GM18498 (cell line): ENCODE measurements around the gene MRGPRE.

ENCODE experiments used
- ATAC-seq: cut with Tn5 transposase; IDR thresholded peaks from one replicate; pipeline ENCODE4 v1.9.1; 2021; ENCODE audit warnings: mild to moderate bottlenecking, moderate library complexity; ENCODE audit not compliant: unreplicated experiment

MRGPRE gene

GRCh38 chr11:3197044-3197695, 35.0 kb downstream of the MRGPRE start:
- no peak for ATAC-seq

GRCh38 chr11:3196161-3197043, 35.8 kb downstream of the MRGPRE start:
- no peak for ATAC-seq

DNA sequence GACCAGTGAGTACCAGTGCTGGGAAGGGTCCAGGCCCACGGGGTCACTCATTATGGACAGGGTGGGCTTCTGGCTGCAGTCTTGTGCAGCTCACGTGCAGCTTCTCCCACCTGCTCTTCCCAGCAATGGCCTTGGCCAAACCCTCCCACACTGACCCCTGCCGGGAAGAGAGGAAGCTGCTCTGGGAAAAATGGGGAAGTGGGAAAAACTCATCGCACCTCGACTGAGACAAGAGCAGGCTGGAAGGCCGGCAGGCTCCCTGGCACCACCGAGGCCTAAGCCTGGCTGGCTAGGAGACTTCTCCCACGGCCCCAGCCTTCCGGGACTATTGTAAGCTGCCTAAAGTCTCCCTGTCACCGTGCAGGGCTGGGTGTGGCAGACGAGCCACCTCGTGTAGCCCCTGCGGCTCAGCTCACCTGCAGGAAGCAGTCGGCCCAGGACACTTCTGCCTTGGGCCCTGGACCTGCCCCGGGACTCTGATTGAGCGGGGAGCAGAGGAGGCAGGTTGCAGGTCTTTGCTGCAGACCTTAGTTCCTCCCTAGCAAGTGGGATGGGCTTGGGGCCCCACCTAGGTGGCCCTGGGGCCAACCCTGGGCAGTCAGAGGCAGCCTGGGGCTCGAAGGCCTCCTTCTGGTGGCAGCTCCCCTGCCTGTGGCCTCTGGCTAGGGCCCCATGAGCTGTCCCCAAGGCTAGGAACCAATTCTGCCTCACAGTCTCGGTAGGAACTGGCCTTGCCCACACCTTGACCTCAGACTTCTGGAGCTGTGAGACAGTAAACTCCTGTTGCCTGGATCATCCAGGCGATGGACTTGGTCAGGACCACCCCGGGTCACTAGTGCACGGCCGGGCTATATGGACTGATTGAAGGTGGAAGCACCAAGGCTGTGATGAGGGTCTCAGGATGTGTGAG, 36.7 kb downstream of the MRGPRE start:
- ATAC-seq = no peak

GRCh38 chr11:3194016-3194816, 38.0 kb downstream of the MRGPRE start:
- ATAC-seq = no peak

DNA sequence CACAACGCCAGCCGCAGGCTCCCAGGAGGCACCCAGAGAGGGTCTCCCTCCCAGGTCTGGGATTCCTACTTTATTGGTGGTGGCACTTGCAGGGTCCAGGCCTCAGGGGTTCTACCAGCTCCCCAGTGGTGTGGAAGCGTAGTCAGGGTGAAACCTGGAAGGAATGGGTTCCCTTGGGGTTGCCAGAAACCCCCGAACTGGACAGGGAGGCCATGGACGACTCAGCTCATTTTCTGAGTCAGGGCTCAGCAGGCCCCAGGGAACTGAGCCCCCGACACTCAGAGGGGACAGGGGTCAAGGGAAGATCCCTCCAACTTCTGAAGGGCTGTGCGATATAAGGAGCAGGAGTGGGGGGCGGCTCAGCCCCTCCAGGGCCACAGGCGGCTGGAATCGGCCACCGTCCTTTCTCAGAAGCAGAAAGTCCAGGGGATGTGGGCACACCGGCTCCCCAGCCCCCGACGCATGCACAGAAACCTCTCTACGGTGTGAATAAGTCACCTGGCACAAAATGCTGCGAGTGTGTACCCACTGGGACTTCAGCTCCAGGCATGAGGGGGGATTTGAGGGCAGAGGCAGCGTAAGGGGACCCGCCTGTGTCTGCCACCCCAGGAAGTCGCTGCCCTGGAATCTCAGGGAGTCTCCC, 38.7 kb downstream of the MRGPRE start:
- ATAC-seq = no peak

DNA sequence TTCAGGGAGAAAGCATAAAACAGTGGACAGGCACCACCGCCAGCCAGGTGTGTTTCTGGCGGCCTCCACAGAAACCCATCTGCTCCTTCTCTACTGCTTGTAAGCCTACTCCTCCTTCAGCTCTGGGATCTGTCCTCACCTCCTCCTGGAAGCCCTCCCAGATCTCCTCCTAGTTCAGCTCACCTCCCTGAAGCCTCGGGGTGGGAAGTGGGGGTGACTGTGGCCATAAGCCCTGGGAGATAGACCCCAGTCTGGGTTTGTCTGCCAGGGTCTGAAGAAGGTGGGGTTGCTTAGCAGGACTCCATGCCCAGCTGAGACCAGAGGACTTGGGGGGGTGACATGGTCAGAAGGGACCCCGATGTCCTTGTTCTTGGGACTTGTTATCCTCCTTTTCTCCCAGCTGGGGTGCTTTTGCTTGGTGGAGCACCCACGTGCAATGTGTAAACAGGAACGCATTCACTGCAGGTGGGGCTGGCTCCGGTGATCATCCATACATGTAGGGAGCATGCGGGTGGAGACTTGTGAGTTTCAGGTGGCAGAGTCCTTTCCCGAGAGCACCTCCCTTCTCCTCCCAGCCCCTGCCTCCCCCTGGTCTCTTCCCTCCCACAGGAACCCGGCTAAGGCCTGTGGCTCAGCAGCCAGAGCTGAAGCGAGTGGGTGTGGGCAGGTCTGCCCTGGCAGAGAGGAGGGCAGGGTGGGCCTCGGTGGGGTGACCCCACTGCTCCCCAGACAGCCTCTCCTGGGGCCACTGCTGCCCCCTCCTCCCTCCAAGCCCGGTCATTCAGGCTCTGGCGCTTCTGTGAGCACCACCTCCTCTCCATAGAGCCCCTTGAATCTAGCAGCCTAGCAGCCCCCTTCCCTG, 39.5 kb downstream of the MRGPRE start:
- no peak for ATAC-seq

- no peak for ATAC-seq
Observed at GRCh38 chr11:3191586-3192324, 40.5 kb downstream of the MRGPRE start.

DNA sequence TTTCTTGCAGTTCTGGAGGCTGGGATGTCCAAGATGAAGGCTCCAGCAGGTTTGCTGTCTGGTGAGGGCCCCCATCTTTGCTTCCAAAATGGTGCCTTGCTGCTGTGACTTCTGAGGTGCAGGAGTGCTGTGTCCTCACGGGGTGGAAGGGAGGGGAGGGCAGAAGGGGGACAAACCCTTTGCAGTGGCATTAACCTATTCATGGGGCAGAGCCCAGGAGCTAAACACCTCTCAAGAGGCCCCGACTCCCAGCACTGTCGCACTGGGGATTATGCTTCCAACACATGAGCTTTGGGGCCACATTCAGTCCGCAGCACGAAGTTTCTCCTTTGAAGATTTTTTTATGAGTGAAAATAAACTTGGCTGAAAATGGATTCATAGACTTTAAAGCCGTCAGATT, 41.6 kb downstream of the MRGPRE start:
- ATAC-seq = no peak

DNA sequence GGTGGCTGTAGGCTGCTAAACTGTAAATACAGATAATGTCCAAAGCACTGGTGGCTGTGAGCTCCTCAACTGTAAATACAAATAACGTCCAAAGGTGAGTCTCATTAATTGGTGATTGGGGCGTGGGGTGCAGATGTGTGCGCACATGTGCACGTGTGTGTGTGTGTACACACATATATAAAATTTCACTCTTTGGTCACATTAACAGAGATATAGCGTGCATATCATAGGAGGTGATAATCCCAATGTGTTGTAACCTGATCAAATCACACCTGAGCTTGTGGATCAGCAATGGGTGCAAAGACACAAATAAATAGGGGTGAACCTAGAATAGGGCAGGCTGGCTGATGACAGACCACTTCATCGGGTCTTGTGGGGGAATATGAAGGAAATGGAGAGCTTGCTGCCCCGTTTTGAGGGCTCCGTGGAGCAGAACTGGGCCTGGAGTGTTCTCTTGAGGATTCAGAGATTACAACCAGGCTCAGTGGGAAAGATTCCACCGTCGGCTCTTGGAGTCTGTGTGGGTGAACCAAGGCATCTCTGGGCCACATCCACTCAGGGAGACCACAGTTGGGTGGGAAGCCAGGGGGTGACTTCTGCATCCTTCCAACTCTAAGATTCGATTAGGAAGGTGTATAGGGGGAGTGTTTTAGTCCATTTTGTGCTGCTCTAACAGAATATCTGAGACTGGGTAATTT, 42.2 kb downstream of the MRGPRE start:
- ATAC-seq = no peak

DNA sequence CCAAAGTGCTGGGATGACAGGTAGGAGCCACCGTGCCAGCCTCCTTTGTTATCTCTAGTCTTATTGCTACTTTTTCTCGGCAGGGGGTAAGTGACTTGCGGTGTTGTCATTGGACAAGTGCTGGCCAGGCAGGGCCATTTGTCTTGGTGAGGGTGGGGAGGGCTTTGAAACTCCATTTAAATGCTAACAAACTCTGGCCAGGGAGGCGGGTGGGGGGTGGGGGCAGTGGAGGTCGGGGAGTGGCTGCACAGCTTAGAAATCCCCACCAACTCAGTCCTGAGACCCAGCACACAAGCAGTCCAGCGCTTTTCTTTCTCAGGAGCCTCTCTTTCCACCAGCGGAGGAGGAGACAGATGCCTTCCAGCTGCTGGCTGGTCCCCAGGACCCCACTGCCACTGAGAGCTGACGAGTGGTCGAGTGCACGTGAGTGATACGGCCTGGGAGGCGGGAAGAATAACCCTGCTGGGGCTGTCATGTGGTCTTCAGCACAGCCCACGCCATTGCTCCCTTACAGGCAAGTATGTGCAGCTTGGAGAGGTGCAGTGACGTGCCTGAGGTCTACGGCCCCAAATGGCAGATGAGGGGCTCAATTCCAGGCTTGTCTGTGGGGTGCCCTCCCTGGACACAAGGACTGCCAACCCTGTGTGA, 42.9 kb downstream of the MRGPRE start:
- ATAC-seq = no peak

DNA sequence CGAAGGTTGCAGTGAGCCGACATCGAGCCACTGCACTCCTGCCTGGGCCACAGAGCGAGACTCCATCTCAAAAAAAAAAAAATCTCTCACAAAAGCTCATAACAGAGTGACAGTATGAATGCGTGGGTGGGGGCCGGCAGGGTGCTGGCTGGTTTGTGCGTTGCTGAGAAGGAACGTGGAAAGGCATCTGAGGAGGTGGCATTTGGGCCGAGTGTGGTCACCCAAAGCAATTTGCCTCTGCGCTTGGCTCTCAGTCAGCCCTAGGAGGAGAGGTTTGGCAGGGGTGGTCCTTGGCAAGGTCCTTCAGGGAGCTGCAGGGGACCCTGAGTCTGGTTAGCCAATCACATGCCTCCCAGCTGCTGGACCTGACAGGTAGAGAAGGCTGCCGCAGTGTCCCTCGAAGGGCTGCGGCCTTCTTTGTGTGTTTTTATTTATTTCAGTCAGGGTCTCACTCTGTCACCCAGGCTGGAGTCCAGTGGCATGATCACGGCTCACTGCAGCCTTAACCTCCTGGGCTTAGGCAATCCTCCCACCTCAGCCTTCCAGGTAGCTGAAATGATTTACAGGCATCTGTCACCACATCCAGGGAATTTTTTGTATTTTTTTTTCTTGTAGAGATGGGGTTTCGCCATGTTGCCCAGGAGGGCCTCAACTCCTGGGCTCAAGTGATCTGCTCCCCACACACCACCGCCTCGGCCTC, 43.6 kb downstream of the MRGPRE start:
- no peak for ATAC-seq

GRCh38 chr11:3186166-3186953, 45.9 kb downstream of the MRGPRE start:
- no peak for ATAC-seq

DNA sequence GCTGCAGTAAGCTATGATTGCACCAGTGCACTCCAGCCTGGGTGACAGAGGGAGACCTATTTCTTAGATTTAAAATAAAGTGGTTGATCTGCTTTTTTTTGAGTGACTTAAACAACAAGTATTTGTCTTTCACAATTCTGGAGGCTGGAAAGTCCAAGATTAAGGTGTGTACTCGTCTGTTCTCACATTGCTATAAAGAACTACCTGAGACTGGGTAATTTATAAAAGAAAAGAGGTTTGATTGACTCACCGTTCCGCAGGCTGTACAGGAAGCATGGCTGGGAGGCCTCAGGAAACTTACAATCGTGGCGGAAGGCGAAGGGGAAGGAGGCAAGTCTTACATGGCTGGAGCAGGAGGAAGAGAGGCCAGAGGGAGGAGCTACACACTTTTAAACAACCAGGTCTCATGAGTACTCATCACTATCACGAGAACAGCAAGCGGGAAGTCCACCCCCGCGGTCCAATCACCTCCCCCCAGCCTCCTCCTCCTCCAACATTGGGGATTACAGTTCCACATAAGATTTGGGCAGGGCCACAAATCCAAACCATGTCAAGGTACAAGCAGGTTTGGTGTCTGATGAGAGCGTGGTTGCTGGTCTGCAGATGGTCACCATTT, 47.4 kb downstream of the MRGPRE start:
- ATAC-seq = no peak

- ATAC-seq = no peak
Observed at GRCh38 chr11:3183523-3183922, 48.7 kb downstream of the MRGPRE start.

GRCh38 chr11:3182462-3182852, 49.8 kb downstream of the MRGPRE start:
- ATAC-seq = no peak
